HT-29 (cell line): ENCODE measurements around the gene TADA1. TPM values are rescaled to one million over a fixed set of nuclear protein-coding genes. Genes with fewer than 3 reads are reported as not detected.
"Not testable (repeated sequence)": the region's sequence is repeated elsewhere in the genome, so short reads cannot be mapped to it uniquely, and the experiment has no call there.

Experiments used
- DNase-seq: peaks from one replicate; pipeline ENCODE4 v3.0.0-alpha.2; 2015; ENCODE audit warnings: low spot score
- total RNA-seq: library from RNA; depleted of rRNA; stranded (reverse); fragments of >200 nt; shearing (Covaris generic); gene quantifications from 2 replicates; pipeline ENCODE4 v1.2.3, GENCODE V29; 2014

The TADA1 gene
- total RNA-seq, 1 experiment from 2014 or later, result 5.7 TPM

GRCh38 chr1:166895766-166896165 lies 19.7 kb upstream of the TADA1 start:
- DNase-seq, result no peak

- DNase-seq, result no peak
Observed at GRCh38 chr1:166889776-166890175, 13.7 kb upstream of the TADA1 start.

GRCh38 chr1:166888373-166889111 lies 12.5 kb upstream of the TADA1 start:
- no peak for DNase-seq

GRCh38 chr1:166884971-166885370 lies 8.9 kb upstream of the TADA1 start:
- no peak for DNase-seq

- no peak for DNase-seq
Observed at GRCh38 chr1:166884040-166884642, 8.1 kb upstream of the TADA1 start.

- DNase-seq, result no peak
Observed at GRCh38 chr1:166882893-166883292, 6.8 kb upstream of the TADA1 start.

GRCh38 chr1:166878173-166878917 lies 2.3 kb upstream of the TADA1 start:
- DNase-seq, result not testable (repeated sequence)

- no peak for DNase-seq
Observed at GRCh38 chr1:166876540-166876838, 425 bp upstream of the TADA1 start.

- DNase-seq, result no peak
Observed at GRCh38 chr1:166875302-166875733, 746 bp downstream of the TADA1 start.

GRCh38 chr1:166874464-166874863 lies 1.6 kb downstream of the TADA1 start:
- DNase-seq, result no peak

GRCh38 chr1:166870584-166870983 lies 5.5 kb downstream of the TADA1 start:
- no peak for DNase-seq

GRCh38 chr1:166869318-166870099 lies 6.6 kb downstream of the TADA1 start:
- no peak for DNase-seq

GRCh38 chr1:166868639-166869038 lies 7.4 kb downstream of the TADA1 start:
- DNase-seq, result no peak

- DNase-seq, result no peak
Observed at GRCh38 chr1:166865926-166866325, 10.1 kb downstream of the TADA1 start.

GRCh38 chr1:166859597-166859996 lies 16.5 kb downstream of the TADA1 start:
- DNase-seq, result no peak

- no peak for DNase-seq
Observed at GRCh38 chr1:166858726-166859419, 17.2 kb downstream of the TADA1 start.

GRCh38 chr1:166857995-166858394 lies 18.1 kb downstream of the TADA1 start:
- DNase-seq, result no peak

GRCh38 chr1:166855558-166855957 lies 20.5 kb downstream of the TADA1 start:
- DNase-seq, result no peak

GRCh38 chr1:166852918-166853317 lies 23.1 kb downstream of the TADA1 start:
- DNase-seq, result no peak

- no peak for DNase-seq
Observed at GRCh38 chr1:166849135-166849534, 26.9 kb downstream of the TADA1 start.

- DNase-seq, result no peak
Observed at GRCh38 chr1:166848193-166848592, 27.9 kb downstream of the TADA1 start.
